Choroid plexus epithelial cell (primary cell): ENCODE data around the gene RUFY4.
"Not testable (repeated sequence)": the region's sequence is repeated elsewhere in the genome, so short reads cannot be mapped to it uniquely, and the experiment has no call there.

Experiments used
- DNase-seq: peaks from one replicate; pipeline ENCODE4 v3.0.0-alpha.2; 2010; ENCODE audit warnings: low read depth
- H3K4me3 ChIP-seq: 2 replicates; pipeline ENCODE4 v1.5.1; 2011; ENCODE audit warnings: low read depth, mild to moderate bottlenecking, control low read depth, low read length, moderate library complexity
- CTCF ChIP-seq: conservative IDR thresholded peaks from 2 replicates; pipeline ENCODE4 v1.5.1; 2011; ENCODE audit warnings: low read depth, mild to moderate bottlenecking, control low read depth, inconsistent platforms, low read length, moderate library complexity

RUFY4 gene

GRCh38 chr2:218086478-218086877, 17.4 kb downstream of the RUFY4 start:
- no peak for TF ChIP-seq CTCF
- no peak for DNase-seq
- no peak overlapping the region for H3K4me3 ChIP-seq

DNA sequence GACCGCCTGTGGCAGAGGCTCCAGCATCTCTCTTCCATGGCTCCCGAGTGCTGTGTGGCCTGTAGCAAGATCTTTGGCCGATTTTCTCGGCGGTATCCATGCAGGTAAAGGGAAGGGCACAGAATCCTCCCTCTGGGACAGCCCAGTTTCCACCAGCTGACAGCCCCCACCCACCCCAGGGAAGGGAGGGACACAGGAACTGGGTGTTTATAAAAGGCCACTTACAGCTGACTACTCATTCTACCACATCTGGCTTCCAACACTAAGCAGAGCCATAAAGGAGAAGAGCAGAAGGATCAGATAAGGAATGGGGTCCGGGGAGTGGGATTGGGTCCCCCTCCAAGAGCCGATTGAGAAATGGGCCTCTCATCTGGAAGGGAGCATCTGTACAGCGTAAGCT, 20.2 kb downstream of the RUFY4 start:
- DNase-seq: no peak
- TF ChIP-seq CTCF: no peak
- H3K4me3 ChIP-seq: no peak overlapping the region

DNA sequence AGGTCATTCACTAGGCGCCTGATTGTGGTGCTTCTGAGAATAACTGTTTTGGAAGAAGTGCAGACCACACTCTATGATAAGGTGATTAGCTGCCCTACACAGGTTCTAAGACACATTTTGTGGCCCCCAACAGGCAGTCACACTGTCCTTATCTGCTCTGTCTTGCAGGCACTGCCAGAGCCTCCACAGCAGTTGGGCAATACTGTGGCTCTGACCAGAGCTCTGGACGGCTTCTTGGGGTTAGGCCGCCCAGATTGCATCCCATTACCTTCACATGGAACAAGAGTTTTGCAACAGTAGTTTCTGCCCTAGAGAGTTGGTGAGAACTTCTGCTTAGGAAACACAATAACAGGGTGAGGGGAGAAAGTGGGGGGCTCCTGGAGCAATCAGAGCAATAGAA, 22.7 kb downstream of the RUFY4 start:
- no peak for DNase-seq
- no peak overlapping the region for H3K4me3 ChIP-seq
- no peak for TF ChIP-seq CTCF

- peak; percentile 24 for TF ChIP-seq CTCF
- H3K4me3 ChIP-seq: no peak overlapping the region
- DNase-seq: no peak
Observed at GRCh38 chr2:218093879-218094278, 24.8 kb downstream of the RUFY4 start.

GRCh38 chr2:218095853-218096252, 26.8 kb downstream of the RUFY4 start:
- TF ChIP-seq CTCF: no peak
- no peak for DNase-seq
- no peak overlapping the region for H3K4me3 ChIP-seq

DNA sequence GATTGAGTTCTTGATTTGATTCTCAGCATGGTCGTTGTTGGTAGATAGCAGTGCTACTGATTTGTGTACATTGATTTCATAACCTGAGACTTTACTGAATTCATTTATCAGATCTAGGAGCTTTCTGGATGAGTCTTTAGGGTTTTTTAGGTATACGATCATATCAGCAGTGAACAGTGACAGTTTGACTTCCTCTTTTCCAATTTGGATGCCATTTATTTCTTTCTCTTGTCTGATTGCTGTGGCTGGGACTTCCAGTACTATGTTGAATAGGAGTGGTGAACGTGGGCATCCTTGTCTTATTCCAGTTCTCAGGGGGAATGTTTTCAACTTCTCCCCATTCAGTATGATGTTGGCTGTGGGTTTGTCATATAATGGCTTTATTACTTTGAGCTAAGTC, 28.9 kb downstream of the RUFY4 start:
- no peak for TF ChIP-seq CTCF

GRCh38 chr2:218108834-218109233, 39.8 kb downstream of the RUFY4 start:
- not testable (repeated sequence) for H3K4me3 ChIP-seq, DNase-seq

More for the DNA sequence above, 28.9 kb downstream of the RUFY4 start:
- no peak for DNase-seq
- H3K4me3 ChIP-seq: no peak overlapping the region

DNA sequence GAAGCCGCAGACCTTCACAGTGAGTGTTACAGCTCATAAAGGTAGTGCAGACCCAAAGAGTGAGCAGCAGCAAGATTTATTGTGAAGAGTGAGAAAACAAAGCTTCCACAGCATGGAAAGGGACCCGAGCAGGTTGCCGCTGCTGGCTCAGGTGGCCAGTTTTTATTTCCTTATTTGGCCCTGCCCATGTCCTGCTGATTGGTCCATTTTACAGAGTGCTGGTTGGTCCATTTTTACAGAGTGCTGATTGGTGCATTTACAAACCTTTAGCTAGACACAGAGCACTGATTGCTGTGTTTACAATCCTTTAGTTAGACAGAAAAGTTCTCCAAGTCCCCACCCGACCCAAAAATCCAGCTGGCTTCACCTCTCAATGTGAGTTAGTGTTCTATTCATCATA, 52.7 kb downstream of the RUFY4 start:
- not testable (repeated sequence) for H3K4me3 ChIP-seq, DNase-seq

DNA sequence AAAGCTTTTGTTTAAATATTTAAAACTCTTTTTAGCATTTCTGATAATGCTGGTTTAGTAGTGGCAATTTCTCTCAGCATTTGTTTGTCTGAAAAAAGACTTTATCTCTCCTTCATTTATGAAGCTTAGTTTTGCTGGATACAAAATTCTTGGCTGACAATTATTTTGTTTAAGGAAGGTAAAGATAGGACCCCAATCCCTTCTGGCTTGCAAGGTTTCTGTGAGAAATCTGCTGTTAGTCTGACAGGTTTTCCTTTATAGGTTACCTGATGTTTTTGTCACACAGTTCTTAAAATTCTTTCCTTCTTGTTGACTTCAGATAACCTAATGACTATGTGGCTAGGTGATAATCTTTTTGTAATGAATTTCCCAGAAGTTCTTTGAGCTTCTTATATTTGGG, 53.2 kb downstream of the RUFY4 start:
- DNase-seq, H3K4me3 ChIP-seq: not testable (repeated sequence)
